GM19395 (cell line): Measurements from ENCODE around the gene IL18BP.

Experiments used
- ATAC-seq: cut with Tn5 transposase; IDR thresholded peaks from one replicate; pipeline ENCODE4 v1.9.1; 2021; ENCODE audit warnings: mild to moderate bottlenecking, moderate library complexity; ENCODE audit not compliant: unreplicated experiment

IL18BP gene

GRCh38 chr11:72010529-72011233, 12.0 kb downstream of the IL18BP start:
- no peak for ATAC-seq

- ATAC-seq = no peak
Measured at GRCh38 chr11:72012091-72012630, 13.5 kb downstream of the IL18BP start.

GRCh38 chr11:72012897-72013721, 14.4 kb downstream of the IL18BP start:
- ATAC-seq = no peak

GRCh38 chr11:72013765-72014711, 15.3 kb downstream of the IL18BP start:
- ATAC-seq = no peak

GRCh38 chr11:72014761-72015320, 16.1 kb downstream of the IL18BP start:
- ATAC-seq = no peak

GRCh38 chr11:72015511-72016061, 16.9 kb downstream of the IL18BP start:
- ATAC-seq = no peak

- ATAC-seq = no peak
Measured at GRCh38 chr11:72018171-72018570, 19.5 kb downstream of the IL18BP start.

- no peak for ATAC-seq
Measured at GRCh38 chr11:72023335-72023734, 24.6 kb downstream of the IL18BP start.

- no peak for ATAC-seq
Measured at GRCh38 chr11:72024069-72024754, 25.5 kb downstream of the IL18BP start.

GRCh38 chr11:72026090-72026489, 27.4 kb downstream of the IL18BP start:
- ATAC-seq = no peak

GRCh38 chr11:72030472-72031045, 31.9 kb downstream of the IL18BP start:
- no peak for ATAC-seq

- ATAC-seq = no peak
Measured at GRCh38 chr11:72036687-72037086, 38.0 kb downstream of the IL18BP start.

- ATAC-seq = no peak
Measured at GRCh38 chr11:72037554-72038311, 39.0 kb downstream of the IL18BP start.

GRCh38 chr11:72038491-72038890, 39.8 kb downstream of the IL18BP start:
- no peak for ATAC-seq

- ATAC-seq = no peak
Measured at GRCh38 chr11:72039031-72039855, 40.5 kb downstream of the IL18BP start.

- ATAC-seq = no peak
Measured at GRCh38 chr11:72039856-72040401, 41.2 kb downstream of the IL18BP start.
